Tibial artery (tissue), 4 donors: ENCODE data around the gene ANKS3.

Experiments used
- DNase-seq, 2 donors: peaks; one replicate each; pipeline ENCODE4 v3.0.0-alpha.2; 2019
- H3K27ac ChIP-seq, 2 donors: fragments of 200-600 bp; sonication (generic) in 1 of 2; 1 replicate in 1 of 2; 2 replicates in 1 of 2; pipeline ENCODE4 v1.5.1; 2018 to 2019; ENCODE audit warnings: mild to moderate bottlenecking in 1 of 2
- H3K27me3 ChIP-seq, 2 donors: fragments of 200-600 bp; sonication (generic) in 1 of 2; one replicate each; pipeline versions ENCODE4 v1.5.1 to v1.6.0; 2016 to 2019
- H3K36me3 ChIP-seq, 3 donors: fragments of 200-600 bp; sonication (generic) in 2 of 3; one replicate each; pipeline ENCODE4 v1.5.1; 2016 to 2019; ENCODE audit warnings: mild to moderate bottlenecking in 2 of 3
- H3K4me1 ChIP-seq, 4 donors: fragments of 200-600 bp; sonication (generic) in 2 of 4; 1 replicate in 3 of 4; 2 replicates in 1 of 4; pipeline ENCODE4 v1.5.1; 2016 to 2019
- H3K4me3 ChIP-seq, 2 donors: fragments of 200-600 bp; sonication (generic) in 1 of 2; 1 replicate in 1 of 2; 2 replicates in 1 of 2; pipeline ENCODE4 v1.5.1; 2018 to 2019; ENCODE audit warnings: mild to moderate bottlenecking in 2 of 2
- H3K9me3 ChIP-seq, 3 donors: fragments of 200-600 bp; sonication (generic) in 1 of 3; one replicate each; pipeline ENCODE4 v1.5.1; 2016 to 2019
- intact Hi-C: fragments of 100-400 bp; cut with DNase I; formaldehyde crosslinking; loops from one replicate; pipeline ENCODE4 v1.15.0; 2023; ENCODE audit warnings: low total_unique reads
- TF ChIP-seq, protein P1 (sequence below), 2 experiments: fragments of 200-600 bp in 1 of 2; fragments of 450-650 bp in 1 of 2; IDR thresholded peaks; one replicate each; pipeline ENCODE4 v1.5.1; 2017 to 2019; ENCODE audit warnings: antibody characterized with exemption in 2 of 2, mild to moderate bottlenecking in 1 of 2, moderate library complexity in 1 of 2

ANKS3 gene

DNA sequence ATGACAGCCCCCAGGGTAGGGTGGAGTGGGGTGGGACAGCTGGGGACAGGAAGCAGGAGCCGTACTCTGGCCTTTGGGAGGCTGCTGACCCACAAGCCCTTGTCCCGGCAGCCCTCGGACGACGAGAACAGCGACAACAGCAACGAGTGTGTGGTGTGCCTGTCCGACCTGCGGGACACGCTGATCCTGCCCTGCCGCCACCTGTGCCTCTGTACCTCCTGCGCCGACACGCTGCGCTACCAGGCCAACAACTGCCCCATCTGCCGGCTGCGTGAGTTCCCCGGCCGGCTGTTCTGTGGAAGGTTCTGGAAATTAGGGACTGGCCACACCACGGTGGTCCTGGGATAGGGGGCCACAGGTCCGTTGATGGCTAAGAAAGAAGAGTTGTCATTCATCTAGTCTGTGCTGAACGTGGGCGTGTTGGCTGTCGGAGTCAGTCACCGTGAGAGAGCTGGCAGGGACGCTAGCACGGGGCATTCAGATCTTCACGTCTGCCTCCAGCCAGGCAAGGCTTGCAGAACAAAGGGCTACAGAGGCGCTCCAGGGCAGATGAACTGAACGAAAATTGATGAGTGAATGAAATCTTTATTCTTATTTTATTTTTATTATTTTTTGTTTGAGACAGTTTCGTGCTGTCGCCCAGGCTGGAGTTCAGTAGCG, 60.6 kb downstream of the ANKS3 start:
- intact Hi-C loops = no loop called here
- Histone ChIP-seq H3K4me1 (no peaks in the 10 kb centered on the region), H3K9me3 (no peaks in the 10 kb centered on the region), H3K4me3 (no peak overlapping the region), H3K27me3 (no peaks in the 10 kb centered on the region), H3K27ac (no peak overlapping the region), H3K36me3 (peaks cover 47 to 94% (median 75%) of the 10 kb centered on the region in 3 donors)
- no peak for DNase-seq
- TF ChIP-seq, protein P1, sequence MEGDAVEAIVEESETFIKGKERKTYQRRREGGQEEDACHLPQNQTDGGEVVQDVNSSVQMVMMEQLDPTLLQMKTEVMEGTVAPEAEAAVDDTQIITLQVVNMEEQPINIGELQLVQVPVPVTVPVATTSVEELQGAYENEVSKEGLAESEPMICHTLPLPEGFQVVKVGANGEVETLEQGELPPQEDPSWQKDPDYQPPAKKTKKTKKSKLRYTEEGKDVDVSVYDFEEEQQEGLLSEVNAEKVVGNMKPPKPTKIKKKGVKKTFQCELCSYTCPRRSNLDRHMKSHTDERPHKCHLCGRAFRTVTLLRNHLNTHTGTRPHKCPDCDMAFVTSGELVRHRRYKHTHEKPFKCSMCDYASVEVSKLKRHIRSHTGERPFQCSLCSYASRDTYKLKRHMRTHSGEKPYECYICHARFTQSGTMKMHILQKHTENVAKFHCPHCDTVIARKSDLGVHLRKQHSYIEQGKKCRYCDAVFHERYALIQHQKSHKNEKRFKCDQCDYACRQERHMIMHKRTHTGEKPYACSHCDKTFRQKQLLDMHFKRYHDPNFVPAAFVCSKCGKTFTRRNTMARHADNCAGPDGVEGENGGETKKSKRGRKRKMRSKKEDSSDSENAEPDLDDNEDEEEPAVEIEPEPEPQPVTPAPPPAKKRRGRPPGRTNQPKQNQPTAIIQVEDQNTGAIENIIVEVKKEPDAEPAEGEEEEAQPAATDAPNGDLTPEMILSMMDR (IDR thresholded peaks at IDR 0.05) = no peak

DNA sequence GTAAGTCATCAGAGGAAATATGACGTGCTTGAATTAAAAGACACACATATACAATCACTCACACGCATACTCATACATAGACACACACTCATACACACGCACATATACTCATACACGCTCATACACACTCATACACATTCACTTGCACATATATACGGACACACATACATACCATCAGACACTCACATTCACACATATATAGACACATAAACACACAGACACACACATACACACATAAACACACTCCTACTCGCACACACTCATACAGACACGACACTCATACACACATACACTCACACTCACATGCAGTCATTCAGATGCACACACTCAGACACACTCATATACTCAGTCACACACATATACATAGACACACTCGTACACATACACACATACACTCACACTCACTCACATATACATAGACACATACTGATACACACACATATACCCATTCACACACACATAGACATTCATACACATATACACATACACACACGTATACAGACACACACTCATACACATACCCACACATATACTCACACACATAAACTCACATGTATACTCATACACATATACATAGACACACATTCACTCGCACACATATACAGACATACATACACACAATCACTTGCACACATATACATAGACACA, 65.6 kb downstream of the ANKS3 start:
- Histone ChIP-seq H3K27ac (no peak overlapping the region), H3K27me3 (no peaks in the 10 kb centered on the region), H3K4me1 (peaks cover 0 to 7% (median 0%) of the 10 kb centered on the region in 4 donors), H3K36me3 (peaks cover 39 to 99% (median 82%) of the 10 kb centered on the region in 3 donors), H3K9me3 (no peaks in the 10 kb centered on the region), H3K4me3 (no peak overlapping the region)
- intact Hi-C loops = no loop called here
- TF ChIP-seq, protein P1 (IDR thresholded peaks at IDR 0.05) = no peak
- no peak for DNase-seq

DNA sequence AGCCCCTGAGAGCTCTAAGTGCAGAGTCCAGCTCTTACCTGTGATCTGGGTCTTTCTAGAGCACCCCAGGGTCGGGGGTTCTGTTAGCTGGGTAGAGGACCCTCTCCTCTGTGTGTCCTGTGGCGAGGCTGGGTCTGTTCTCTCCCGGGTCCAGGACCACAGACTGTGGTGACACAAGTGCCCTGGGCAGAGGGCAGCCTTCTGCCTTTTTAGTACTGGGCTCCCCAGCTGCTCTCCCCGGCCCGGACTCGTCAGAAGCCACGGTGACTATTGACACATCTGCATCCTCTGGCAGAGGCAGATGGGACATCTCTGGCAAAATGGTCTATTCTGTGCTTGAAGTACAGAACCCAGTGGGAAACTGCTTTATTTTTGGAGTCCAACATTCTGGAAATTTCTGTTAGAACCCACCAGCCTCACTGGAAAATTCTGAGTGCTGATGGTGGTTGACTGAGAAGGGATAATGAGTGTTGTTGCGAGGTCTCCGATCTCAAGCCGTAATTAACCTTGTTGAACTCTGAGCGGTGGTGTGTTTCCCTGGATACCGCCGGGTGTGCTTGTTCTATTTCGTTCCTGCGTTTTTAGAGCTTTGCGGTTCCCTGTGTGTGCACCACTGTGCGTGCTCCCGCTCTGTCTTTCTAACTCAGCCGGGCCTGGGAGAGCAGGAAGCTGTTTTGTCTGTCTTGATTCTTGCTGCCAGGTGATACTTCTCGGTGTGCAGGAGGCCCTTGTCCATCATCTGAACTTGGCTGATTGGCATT, 66.7 kb downstream of the ANKS3 start:
- H3K27me3 ChIP-seq = no peaks in the 10 kb centered on the region
- DNase-seq = no peak
- intact Hi-C loops = no loop called here
- TF ChIP-seq, protein P1 (IDR thresholded peaks at IDR 0.05) = no peak
- no peak overlapping the region for H3K27ac ChIP-seq
- peaks cover 35 to 95% (median 73%) of the 10 kb centered on the region in 3 donors for H3K36me3 ChIP-seq
- no peaks in the 10 kb centered on the region for H3K9me3 ChIP-seq
- H3K4me3 ChIP-seq = no peak overlapping the region
- H3K4me1 ChIP-seq = peaks cover 0 to 7% (median 0%) of the 10 kb centered on the region in 4 donors

DNA sequence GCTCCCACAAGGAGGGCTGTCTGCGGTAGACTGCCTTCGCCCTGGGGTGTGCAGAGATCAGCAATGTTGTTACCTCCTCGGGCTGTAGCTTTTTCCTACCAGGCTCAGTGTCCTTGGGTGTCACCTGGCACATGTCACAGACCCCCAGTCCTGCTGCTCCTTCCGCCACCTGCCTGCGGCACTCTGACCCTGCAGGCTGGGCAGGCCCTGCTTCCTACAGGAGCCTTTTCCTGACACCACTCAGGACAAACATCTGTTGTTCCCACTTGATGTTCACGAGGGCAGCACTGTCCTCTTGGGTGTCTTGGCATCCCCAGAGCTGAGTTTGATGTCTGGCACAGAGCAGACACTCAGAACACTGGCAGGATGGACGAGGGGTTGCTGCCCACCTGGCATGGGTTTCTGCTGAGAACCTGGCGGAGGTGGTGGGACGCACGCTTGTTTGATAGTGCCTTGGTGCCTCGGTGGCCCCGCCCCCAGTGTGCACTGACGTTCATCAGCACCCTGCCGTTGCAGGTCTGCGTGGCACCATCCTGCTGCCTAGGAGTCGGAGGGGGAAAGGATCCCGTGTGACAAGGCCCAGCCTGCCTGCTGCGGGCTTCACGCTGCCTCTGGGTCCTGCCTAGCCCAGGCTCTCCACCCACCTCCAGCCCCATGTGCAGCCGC, 67.4 kb downstream of the ANKS3 start:
- Histone ChIP-seq H3K36me3 (peaks cover 35 to 91% (median 66%) of the 10 kb centered on the region in 3 donors), H3K4me1 (peaks cover 0 to 7% (median 0%) of the 10 kb centered on the region in 4 donors), H3K27ac (no peak overlapping the region), H3K27me3 (no peaks in the 10 kb centered on the region), H3K9me3 (no peaks in the 10 kb centered on the region), H3K4me3 (no peak overlapping the region)
- DNase-seq = no peak
- intact Hi-C loops = no loop called here
- TF ChIP-seq, protein P1 (IDR thresholded peaks at IDR 0.05) = no peak
